ENCODE measurements around the gene BUD13.

- TF ChIP-seq CTCF (IDR thresholded peaks at IDR 0.05) = no peak
- no peak for TF ChIP-seq POLR2A (IDR thresholded peaks at IDR 0.05)
Observed at GRCh38 chr11:116797816-116798215, 25.0 kb upstream of the BUD13 start.

Measured in breast epithelium (tissue), 3 donors.